ENCODE data around the gene CHADL. TPM values are rescaled to one million over a fixed set of nuclear protein-coding genes. Genes with fewer than 3 reads are reported as not detected.

Gene CHADL
- total RNA-seq, 1 donor from 2014 or later = 3.4 TPM

DNA sequence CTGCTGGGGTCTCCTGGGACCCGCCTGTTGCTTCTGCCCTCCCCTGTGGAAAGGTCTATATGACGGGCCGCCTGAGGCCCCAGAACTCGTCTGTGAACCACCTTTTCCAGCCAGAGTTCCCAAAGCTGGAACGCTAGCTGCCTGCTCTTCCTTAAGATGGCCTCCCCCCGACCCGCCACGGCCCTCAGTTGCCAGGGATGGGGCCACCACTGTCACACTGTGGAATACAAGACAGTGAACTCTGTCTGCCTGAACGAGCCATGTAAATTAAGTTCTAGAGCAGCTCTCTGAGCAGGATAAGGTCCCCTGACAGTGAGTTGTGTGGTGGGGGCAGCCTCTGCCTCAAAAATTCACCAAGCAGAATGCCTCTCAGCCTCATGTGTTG lies 10.3 kb downstream of the CHADL start:
- Histone ChIP-seq H3K27ac (no peak overlapping the region), H3K36me3 (peaks cover 41% of the 10 kb centered on the region), H3K27me3 (no peaks in the 10 kb centered on the region), H3K4me1 (no peaks in the 10 kb centered on the region), H3K4me3 (no peak overlapping the region), H3K9me3 (no peaks in the 10 kb centered on the region)
- no peak for DNase-seq
- intact Hi-C loops (cut with DNase I) = no loop called here
- no peak for ATAC-seq
- TF ChIP-seq, protein P1, sequence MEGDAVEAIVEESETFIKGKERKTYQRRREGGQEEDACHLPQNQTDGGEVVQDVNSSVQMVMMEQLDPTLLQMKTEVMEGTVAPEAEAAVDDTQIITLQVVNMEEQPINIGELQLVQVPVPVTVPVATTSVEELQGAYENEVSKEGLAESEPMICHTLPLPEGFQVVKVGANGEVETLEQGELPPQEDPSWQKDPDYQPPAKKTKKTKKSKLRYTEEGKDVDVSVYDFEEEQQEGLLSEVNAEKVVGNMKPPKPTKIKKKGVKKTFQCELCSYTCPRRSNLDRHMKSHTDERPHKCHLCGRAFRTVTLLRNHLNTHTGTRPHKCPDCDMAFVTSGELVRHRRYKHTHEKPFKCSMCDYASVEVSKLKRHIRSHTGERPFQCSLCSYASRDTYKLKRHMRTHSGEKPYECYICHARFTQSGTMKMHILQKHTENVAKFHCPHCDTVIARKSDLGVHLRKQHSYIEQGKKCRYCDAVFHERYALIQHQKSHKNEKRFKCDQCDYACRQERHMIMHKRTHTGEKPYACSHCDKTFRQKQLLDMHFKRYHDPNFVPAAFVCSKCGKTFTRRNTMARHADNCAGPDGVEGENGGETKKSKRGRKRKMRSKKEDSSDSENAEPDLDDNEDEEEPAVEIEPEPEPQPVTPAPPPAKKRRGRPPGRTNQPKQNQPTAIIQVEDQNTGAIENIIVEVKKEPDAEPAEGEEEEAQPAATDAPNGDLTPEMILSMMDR (IDR thresholded peaks at IDR 0.05) = no peak

- Histone ChIP-seq H3K27me3 (no peaks in the 10 kb centered on the region), H3K4me3 (no peak overlapping the region), H3K27ac (no peak overlapping the region), H3K9me3 (no peaks in the 10 kb centered on the region), H3K36me3 (peaks cover 46% of the 10 kb centered on the region), H3K4me1 (no peaks in the 10 kb centered on the region)
- intact Hi-C loops (cut with DNase I) = no loop called here
- ATAC-seq (no peak), DNase-seq (no peak)
- TF ChIP-seq, protein P1 (IDR thresholded peaks at IDR 0.05) = no peak
These were observed 10.9 kb downstream of the CHADL start for GRCh38 chr22:41229730-41230400.

GRCh38 chr22:41229215-41229614 lies 11.5 kb downstream of the CHADL start:
- H3K27ac ChIP-seq = no peak overlapping the region
- H3K36me3 ChIP-seq = peaks cover 53% of the 10 kb centered on the region
- intact Hi-C loops (cut with DNase I) = no loop called here
- H3K9me3 ChIP-seq = no peaks in the 10 kb centered on the region
- ATAC-seq (no peak), DNase-seq (no peak)
- H3K27me3 ChIP-seq = no peaks in the 10 kb centered on the region
- no peaks in the 10 kb centered on the region for H3K4me1 ChIP-seq
- no peak overlapping the region for H3K4me3 ChIP-seq
- TF ChIP-seq, protein P1 (IDR thresholded peaks at IDR 0.05) = no peak

- no peak overlapping the region for H3K27ac ChIP-seq
- ATAC-seq (peak; percentile 67), DNase-seq (no peak)
- TF ChIP-seq, protein P1 (IDR thresholded peaks at IDR 0.05) = no peak
- intact Hi-C loops (cut with DNase I) = no loop called here
- no peaks in the 10 kb centered on the region for H3K4me1 ChIP-seq
- no peak overlapping the region for H3K4me3 ChIP-seq
- no peaks in the 10 kb centered on the region for H3K27me3 ChIP-seq
- H3K9me3 ChIP-seq = no peaks in the 10 kb centered on the region
- peaks cover 75% of the 10 kb centered on the region for H3K36me3 ChIP-seq
These were observed 13.7 kb downstream of the CHADL start for GRCh38 chr22:41226723-41227655.

DNA sequence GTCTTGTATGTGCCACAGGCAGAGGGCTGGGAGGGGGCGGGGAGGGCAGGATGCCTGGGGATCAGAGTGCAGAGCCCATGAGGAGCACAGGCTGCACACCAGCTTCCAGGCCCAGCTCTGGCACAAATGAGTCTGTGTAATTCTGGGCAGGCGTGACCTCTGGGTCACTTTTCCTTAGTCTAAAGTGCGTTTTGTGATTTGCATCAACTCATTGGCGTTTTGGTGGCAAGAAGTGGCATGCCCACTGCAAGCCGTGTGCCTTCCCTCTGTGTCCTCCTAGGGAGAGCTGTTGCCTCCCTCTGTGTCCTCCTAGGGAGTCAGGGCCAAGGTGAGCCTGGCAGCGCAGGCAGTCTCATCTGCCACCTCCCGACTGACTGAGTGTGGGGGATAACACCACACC lies 17.2 kb downstream of the CHADL start:
- ATAC-seq = no peak
- intact Hi-C loops (cut with DNase I) = no loop called here
- peaks cover 87% of the 10 kb centered on the region for H3K36me3 ChIP-seq
- TF ChIP-seq, protein P1 (IDR thresholded peaks at IDR 0.05) = no peak
- no peaks in the 10 kb centered on the region for H3K27me3 ChIP-seq
- no peaks in the 10 kb centered on the region for H3K9me3 ChIP-seq
- DNase-seq = no peak
- no peak overlapping the region for H3K27ac ChIP-seq
- peaks cover 1% of the 10 kb centered on the region for H3K4me1 ChIP-seq
- no peak overlapping the region for H3K4me3 ChIP-seq
